GM23248 (cell line): ENCODE data around the gene ABLIM2. TPM values are rescaled to one million over a fixed set of nuclear protein-coding genes. Genes with fewer than 3 reads are reported as not detected.

Experiments used
- DNase-seq: peaks from one replicate; pipeline ENCODE4 v3.0.0-alpha.2; 2015
- H2AFZ ChIP-seq: fragments of 200-600 bp; sonication (generic); 2 replicates; pipeline ENCODE4 v1.6.1; 2016; ENCODE audit warnings: antibody characterized with exemption
- H3F3A ChIP-seq: fragments of 200-600 bp; sonication (generic); 2 replicates; pipeline ENCODE4 v1.6.1; 2016; ENCODE audit warnings: mild to moderate bottlenecking, antibody characterized with exemption, mixed run types; ENCODE audit not compliant: insufficient read depth
- H3K27ac ChIP-seq: fragments of 200-600 bp; sonication (generic); 2 replicates; pipeline ENCODE4 v1.5.1; 2016; ENCODE audit warnings: mild to moderate bottlenecking
- H3K27me3 ChIP-seq: fragments of 200-600 bp; sonication (generic); replicated peaks from 2 replicates; pipeline ENCODE4 v1.6.1; 2016; ENCODE audit warnings: mild to moderate bottlenecking; ENCODE audit not compliant: insufficient read depth
- H3K36me3 ChIP-seq: fragments of 200-600 bp; sonication (generic); 2 replicates; pipeline ENCODE4 v1.6.1; 2016; ENCODE audit warnings: low read depth, mild to moderate bottlenecking
- H3K4me1 ChIP-seq: fragments of 200-600 bp; sonication (generic); 2 replicates; pipeline ENCODE4 v1.6.1; 2016; ENCODE audit warnings: mild to moderate bottlenecking; ENCODE audit not compliant: insufficient read depth
- H3K4me2 ChIP-seq: fragments of 200-600 bp; sonication (generic); one replicate; pipeline ENCODE4 v1.6.1; 2016; ENCODE audit warnings: mild to moderate bottlenecking; ENCODE audit not compliant: unreplicated experiment
- H3K4me3 ChIP-seq: fragments of 200-600 bp; sonication (generic); 2 replicates; pipeline ENCODE4 v1.5.1; 2016; ENCODE audit warnings: mild to moderate bottlenecking
- H3K79me2 ChIP-seq: fragments of 200-600 bp; sonication (generic); 2 replicates; pipeline ENCODE4 v1.6.1; 2016; ENCODE audit warnings: mild to moderate bottlenecking; ENCODE audit not compliant: insufficient read depth
- H3K9ac ChIP-seq: fragments of 200-600 bp; sonication (generic); 2 replicates; pipeline ENCODE4 v1.6.1; 2016; ENCODE audit warnings: mild to moderate bottlenecking
- H3K9me2 ChIP-seq: fragments of 200-600 bp; sonication (generic); 2 replicates; pipeline ENCODE4 v1.6.1; 2016; ENCODE audit warnings: mixed run types, mild to moderate bottlenecking, moderate library complexity; ENCODE audit not compliant: insufficient read depth
- H3K9me3 ChIP-seq: fragments of 200-600 bp; sonication (generic); one replicate; pipeline ENCODE4 v1.6.1; 2017; ENCODE audit warnings: low read depth
- H4K20me1 ChIP-seq: fragments of 200-600 bp; sonication (generic); 2 replicates; pipeline ENCODE4 v1.6.0; 2016; ENCODE audit not compliant: insufficient read depth
- EZH2 ChIP-seq: fragments of 200-600 bp; sonication (generic); IDR thresholded peaks from 2 replicates; pipeline ENCODE4 v1.6.1; 2018; ENCODE audit warnings: antibody characterized with exemption, mild to moderate bottlenecking; ENCODE audit not compliant: insufficient read depth, poor library complexity, severe bottlenecking
- EZH2phosphoT487 ChIP-seq: fragments of 200-600 bp; sonication (generic); IDR thresholded peaks from 2 replicates; pipeline ENCODE4 v1.6.1; 2018; ENCODE audit warnings: antibody characterized with exemption, moderate library complexity, mild to moderate bottlenecking, low read depth; ENCODE audit not compliant: insufficient read depth
- WGBS, 2 experiments: methylation state at CpG; one replicate each; pipeline ENCODE4 v1.1.6; 2015 to 2017; ENCODE audit warnings: low lambda C conversion rate in 2 of 2, low coverage in 1 of 2; ENCODE audit errors: missing lambda C conversion rate in 2 of 2; 5-methylcytosine and 5-hydroxymethylcytosine counted together
- in situ Hi-C: fragments of 300-500 bp; cut with MboI; formaldehyde crosslinking; loops from 2 replicates; pipeline ENCODE4 v1.15.0; 2020
- polyA plus RNA-seq: library from polyadenylated mRNA; unstranded; fragments of >200 nt; fragmentation: Nextera tagmentation; extraction: Ambion mirVana; gene quantifications from 2 replicates; pipeline ENCODE4 v1.2.1, GENCODE V29; 2016
- total RNA-seq: library from RNA; depleted of rRNA; stranded (reverse); fragments of >200 nt; shearing (Covaris generic); gene quantifications from 2 replicates; pipeline ENCODE4 v1.2.3, GENCODE V29; 2014

ABLIM2 gene
- total and polyA plus RNA-seq, 2 experiments from 2014 or later: not detected

GRCh38 chr4:8029689-8030088 lies 128.9 kb downstream of the ABLIM2 start:
- H3K4me3 ChIP-seq: no peak overlapping the region
- H3K9me3 ChIP-seq: no peaks in the 10 kb centered on the region
- H3K9ac ChIP-seq: no peak overlapping the region
- H3K27me3 ChIP-seq: peaks cover 20% of the 10 kb centered on the region
- no peaks in the 10 kb centered on the region for H3K9me2 ChIP-seq
- no peak for TF ChIP-seq EZH2phosphoT487
- no peak for TF ChIP-seq EZH2
- H3K27ac ChIP-seq: no peak overlapping the region
- H3K4me1 ChIP-seq: no peaks in the 10 kb centered on the region
- H4K20me1 ChIP-seq: no peaks in the 10 kb centered on the region
- H3K36me3 ChIP-seq: no peaks in the 10 kb centered on the region
- in situ Hi-C loops: no loop called here
- no peaks in the 10 kb centered on the region for H3K79me2 ChIP-seq
- H3F3A ChIP-seq: no peaks in the 10 kb centered on the region
- no peak for DNase-seq
- no peak overlapping the region for H3K4me2 ChIP-seq
- 56 to 61% methylated on average over 12 of the region's 12 CpGs for WGBS, 2 experiments
- H2AFZ ChIP-seq: no peak overlapping the region

- DNase-seq: no peak
- Histone ChIP-seq H3K9me3 (no peaks in the 10 kb centered on the region), H3F3A (no peaks in the 10 kb centered on the region), H3K9ac (no peak overlapping the region), H3K4me3 (no peak overlapping the region), H4K20me1 (no peaks in the 10 kb centered on the region), H3K79me2 (no peaks in the 10 kb centered on the region), H3K27ac (no peak overlapping the region), H3K4me1 (no peaks in the 10 kb centered on the region), H3K9me2 (no peaks in the 10 kb centered on the region), H3K27me3 (peaks cover 22% of the 10 kb centered on the region), H3K36me3 (no peaks in the 10 kb centered on the region), H3K4me2 (no peak overlapping the region), H2AFZ (no peak overlapping the region)
- TF ChIP-seq EZH2phosphoT487 (no peak), EZH2 (no peak)
- in situ Hi-C loops: no loop called here
- WGBS, 2 experiments: 60 to 61% methylated on average over 20 of the region's 20 CpGs
These were observed 129.6 kb downstream of the ABLIM2 start for GRCh38 chr4:8028884-8029568.

GRCh38 chr4:8028368-8028767 lies 130.2 kb downstream of the ABLIM2 start:
- no peak for TF ChIP-seq EZH2
- TF ChIP-seq EZH2phosphoT487: no peak
- no peaks in the 10 kb centered on the region for H3K4me1 ChIP-seq
- no peaks in the 10 kb centered on the region for H3K9me2 ChIP-seq
- H3K4me2 ChIP-seq: no peak overlapping the region
- no peak overlapping the region for H2AFZ ChIP-seq
- peaks cover 23% of the 10 kb centered on the region for H3K27me3 ChIP-seq
- no peaks in the 10 kb centered on the region for H3F3A ChIP-seq
- 73 to 84% methylated on average over 2 of the region's 2 CpGs for WGBS, 2 experiments
- no peaks in the 10 kb centered on the region for H4K20me1 ChIP-seq
- H3K27ac ChIP-seq: no peak overlapping the region
- H3K36me3 ChIP-seq: no peaks in the 10 kb centered on the region
- in situ Hi-C loops: no loop called here
- DNase-seq: no peak
- no peak overlapping the region for H3K4me3 ChIP-seq
- H3K9ac ChIP-seq: no peak overlapping the region
- H3K9me3 ChIP-seq: no peaks in the 10 kb centered on the region
- H3K79me2 ChIP-seq: no peaks in the 10 kb centered on the region

- no peaks in the 10 kb centered on the region for H3K9me3 ChIP-seq
- peaks cover 32% of the 10 kb centered on the region for H3K27me3 ChIP-seq
- H3K9me2 ChIP-seq: no peaks in the 10 kb centered on the region
These were observed 132.2 kb downstream of the ABLIM2 start for GRCh38 chr4:8026453-8026852.

GRCh38 chr4:8025668-8026067 lies 132.9 kb downstream of the ABLIM2 start:
- in situ Hi-C loops: no loop called here

More at GRCh38 chr4:8026453-8026852, 132.2 kb downstream of the ABLIM2 start:
- Histone ChIP-seq H3K4me1 (no peaks in the 10 kb centered on the region), H3K79me2 (no peaks in the 10 kb centered on the region), H3K4me2 (no peak overlapping the region), H3F3A (no peaks in the 10 kb centered on the region), H3K27ac (no peak overlapping the region), H2AFZ (no peak overlapping the region), H4K20me1 (no peaks in the 10 kb centered on the region), H3K36me3 (no peaks in the 10 kb centered on the region), H3K4me3 (no peak overlapping the region), H3K9ac (no peak overlapping the region)
- in situ Hi-C loops: no loop called here
- 62 to 79% methylated on average over 3 of the region's 3 CpGs for WGBS, 2 experiments
- TF ChIP-seq EZH2phosphoT487: no peak
- no peak for TF ChIP-seq EZH2
- DNase-seq: no peak

More at GRCh38 chr4:8025668-8026067, 132.9 kb downstream of the ABLIM2 start:
- Histone ChIP-seq H3K4me3 (no peak overlapping the region), H3K4me2 (no peak overlapping the region), H3F3A (no peaks in the 10 kb centered on the region), H3K27ac (no peak overlapping the region), H3K9me3 (no peaks in the 10 kb centered on the region), H3K36me3 (no peaks in the 10 kb centered on the region), H2AFZ (no peak overlapping the region), H3K9ac (no peak overlapping the region), H3K27me3 (peaks cover 32% of the 10 kb centered on the region), H4K20me1 (no peaks in the 10 kb centered on the region), H3K79me2 (no peaks in the 10 kb centered on the region), H3K9me2 (no peaks in the 10 kb centered on the region), H3K4me1 (no peaks in the 10 kb centered on the region)
- WGBS, 2 experiments: 80 to 84% methylated on average over 8 to 9 of the region's 9 CpGs
- DNase-seq: peak; percentile 28
- no peak for TF ChIP-seq EZH2
- TF ChIP-seq EZH2phosphoT487: no peak
